Activated CD8-positive, alpha-beta memory T cell treated with anti-CD3 and anti-CD28 coated beads, Interleukin-2, amount 50 U/mL, for 24 hours (primary cell): ENCODE data around the gene HNF4A.
"Not testable (repeated sequence)": the region's sequence is repeated elsewhere in the genome, so short reads cannot be mapped to it uniquely, and the experiment has no call there.

Experiments used
- DNase-seq: peaks from one replicate; pipeline ENCODE4 v3.0.0-alpha.2; 2020; ENCODE audit errors: extremely low read depth

HNF4A gene

GRCh38 chr20:44355498-44356352, at the start of gene HNF4A:
Gene HNF4A (plus strand): TSS chr20:44355699. CDS start chr20:44355805, 106 bp downstream.
- no peak for DNase-seq

DNA sequence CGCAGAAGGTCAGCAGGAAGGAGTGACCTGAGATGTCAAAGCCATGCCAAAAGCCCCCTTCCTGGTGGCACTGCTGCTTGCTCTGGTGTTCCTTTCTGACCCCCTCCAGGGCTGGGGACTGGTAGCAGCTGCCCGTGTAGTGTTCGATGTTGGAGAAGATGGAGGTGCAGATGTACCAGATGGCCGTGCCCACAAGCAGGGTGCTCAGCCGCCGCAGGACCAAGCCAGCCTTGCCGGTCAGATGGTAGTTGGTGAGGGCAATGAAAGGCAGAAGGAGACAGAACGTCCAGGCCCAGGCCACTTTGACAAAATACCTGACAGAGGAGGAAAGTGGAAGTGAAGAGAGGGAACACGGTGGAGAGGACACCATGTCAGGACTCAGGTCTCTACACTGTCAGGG, 48.6 kb upstream of the HNF4A start:
- no peak for DNase-seq

- DNase-seq = no peak
Observed at GRCh38 chr20:44309763-44310663, 45.5 kb upstream of the HNF4A start.

GRCh38 chr20:44310664-44311639, 44.5 kb upstream of the HNF4A start, which contains the start of gene FITM2:
Gene FITM2 (minus strand): TSS chr20:44311202. CDS start chr20:44311148, 54 bp downstream.
- DNase-seq = peak; percentile 91

- no peak for DNase-seq
Observed at GRCh38 chr20:44314870-44315269, 40.6 kb upstream of the HNF4A start.

DNA sequence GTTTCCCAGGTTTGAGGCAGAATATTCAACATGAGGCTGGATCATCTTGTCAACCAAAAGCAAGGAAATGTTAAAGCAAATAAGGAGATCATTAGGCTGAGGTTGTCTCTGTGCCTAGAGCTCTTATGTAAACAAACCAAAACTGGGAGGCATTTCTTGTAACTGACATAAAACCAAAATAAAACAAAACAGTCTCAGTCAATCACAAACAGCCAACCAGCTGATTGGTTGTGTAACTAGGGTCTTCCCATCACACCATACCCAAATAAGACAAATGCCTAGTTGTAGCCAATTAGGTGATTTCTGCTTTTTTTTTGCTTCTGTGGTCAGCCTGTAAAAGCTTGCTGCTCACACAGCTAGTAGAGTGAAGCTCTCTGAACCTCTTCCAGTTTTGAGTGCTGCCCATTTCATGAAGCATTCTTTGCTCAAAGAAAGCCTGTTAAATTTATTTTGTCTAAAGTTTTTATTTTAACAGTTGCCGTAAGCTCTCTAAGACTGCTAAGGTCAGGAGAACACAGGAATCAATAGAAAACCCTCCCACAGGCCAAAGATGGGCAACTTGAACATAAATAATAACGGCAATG, 35.6 kb upstream of the HNF4A start:
- no peak for DNase-seq

- DNase-seq = no peak
Observed at GRCh38 chr20:44324343-44324742, 31.2 kb upstream of the HNF4A start.

GRCh38 chr20:44326391-44327159, 28.9 kb upstream of the HNF4A start:
- DNase-seq = no peak

DNA sequence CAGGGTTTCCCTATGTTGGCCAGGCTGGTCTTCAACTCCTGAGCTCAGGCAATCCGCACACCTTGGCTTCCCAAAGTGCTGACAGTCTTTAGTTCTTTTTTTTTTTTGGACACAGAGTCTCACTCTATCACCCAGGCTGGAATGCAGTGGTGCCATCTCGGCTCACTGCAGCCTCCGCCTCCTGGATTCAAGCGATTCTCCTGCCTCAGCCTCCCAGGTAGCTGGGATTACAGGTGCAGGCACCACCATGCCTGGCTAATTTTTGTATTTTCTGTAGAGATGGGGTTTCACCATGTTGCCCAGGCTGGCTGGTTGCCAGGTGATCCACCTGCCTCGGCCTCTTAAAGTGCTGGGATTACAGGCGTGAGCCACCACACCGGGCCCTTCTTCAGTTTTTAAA, 27.8 kb upstream of the HNF4A start:
- not testable (repeated sequence) for DNase-seq

GRCh38 chr20:44328428-44328827, 27.1 kb upstream of the HNF4A start:
- DNase-seq = no peak

DNA sequence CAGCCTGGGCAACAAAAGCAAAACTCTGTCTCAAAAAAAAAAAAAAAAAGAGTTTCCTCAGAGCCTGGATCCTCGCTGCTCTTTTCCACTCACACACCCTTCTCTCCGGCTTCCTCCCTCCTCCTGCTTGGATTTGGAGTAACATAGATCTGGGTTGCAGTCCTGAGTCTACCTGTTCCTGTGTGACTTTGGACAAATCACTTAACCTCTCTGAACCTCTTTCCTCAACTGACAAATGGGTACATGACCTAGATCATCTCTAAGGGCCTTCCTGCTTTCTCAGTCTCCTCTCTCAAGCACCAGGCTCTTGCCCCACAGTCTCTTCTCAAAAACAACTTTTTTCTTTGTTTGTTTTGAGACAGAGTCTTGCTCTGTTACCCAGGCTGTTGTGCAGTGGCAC, 24.3 kb upstream of the HNF4A start:
- DNase-seq = no peak

DNA sequence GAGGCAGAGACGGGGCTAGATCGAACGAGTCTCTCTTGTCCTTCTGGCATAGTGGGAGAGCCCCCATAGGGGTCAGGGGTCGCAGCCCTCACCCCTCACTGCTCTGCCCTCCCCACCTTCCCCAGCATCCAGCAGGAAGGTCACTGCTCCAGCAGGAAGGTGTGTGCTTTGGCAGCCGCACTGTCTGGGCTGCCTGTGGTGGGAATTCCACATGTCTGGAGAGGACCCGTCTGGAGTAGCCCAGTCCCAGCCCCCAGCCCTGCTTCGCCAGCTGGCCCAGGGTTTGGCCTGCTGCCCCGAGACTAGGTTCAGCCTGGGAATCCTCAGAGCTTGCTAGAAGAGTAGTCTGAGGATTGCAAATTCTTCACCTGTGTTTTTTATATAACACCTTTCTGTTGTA, 21.2 kb upstream of the HNF4A start:
- DNase-seq = no peak

GRCh38 chr20:44334709-44335108, 20.8 kb upstream of the HNF4A start:
- DNase-seq = no peak

- DNase-seq = no peak
Observed at GRCh38 chr20:44335675-44336074, 19.8 kb upstream of the HNF4A start.

- DNase-seq = no peak
Observed at GRCh38 chr20:44336086-44336485, 19.4 kb upstream of the HNF4A start.

GRCh38 chr20:44336725-44337380, 18.6 kb upstream of the HNF4A start, which contains the start of gene R3HDML:
Gene R3HDML (plus strand): TSS chr20:44337043. CDS start chr20:44337158, 115 bp downstream.
- DNase-seq = no peak

GRCh38 chr20:44342248-44342647, 13.3 kb upstream of the HNF4A start:
- DNase-seq = no peak

GRCh38 chr20:44343162-44343675, 12.3 kb upstream of the HNF4A start:
- DNase-seq = no peak

GRCh38 chr20:44344723-44345122, 10.8 kb upstream of the HNF4A start:
- no peak for DNase-seq
